HL-60 (cell line): ENCODE data around the gene TPST2.
A peak's percentile ranks its signal among the peaks of the same experiment; 100 is the strongest.

Experiments used
- DNase-seq, 2 experiments: peaks; one replicate each; pipeline ENCODE4 v3.0.0-alpha.2; 2010 to 2020; ENCODE audit warnings: low read depth in 1 of 2, low spot score in 1 of 2
- H3K27ac ChIP-seq: fragments of 250-450 bp; sonication (Bioruptor Pico); replicated peaks from 2 replicates; pipeline ENCODE4 v1.5.1; 2020; ENCODE audit warnings: mild to moderate bottlenecking, moderate library complexity
- H3K27me3 ChIP-seq: fragments of 250-450 bp; sonication (Bioruptor Pico); 2 replicates; pipeline ENCODE4 v1.5.1; 2021; ENCODE audit warnings: mild to moderate bottlenecking, moderate library complexity; ENCODE audit not compliant: insufficient read depth, poor library complexity, severe bottlenecking
- H3K4me3 ChIP-seq: replicated peaks from 2 replicates; pipeline ENCODE4 v1.5.1; 2011; ENCODE audit warnings: mild to moderate bottlenecking, control low read depth, low read length; ENCODE audit not compliant: insufficient read depth
- GABPA ChIP-seq: IDR thresholded peaks from 2 replicates; pipeline ENCODE4 v1.6.1; 2012; ENCODE audit warnings: low read depth
- POLR2AphosphoS5 ChIP-seq: IDR thresholded peaks from 2 replicates; pipeline ENCODE4 v1.6.1; 2012; ENCODE audit warnings: low read depth
- SPI1 ChIP-seq: IDR thresholded peaks from 2 replicates; pipeline ENCODE4 v1.6.1; 2012; ENCODE audit warnings: low read depth, mild to moderate bottlenecking, borderline replicate concordance
- TF ChIP-seq, protein P1 (sequence below): IDR thresholded peaks from 2 replicates; pipeline ENCODE4 v1.6.1; 2012; ENCODE audit warnings: low read depth; ENCODE audit not compliant: insufficient replicate concordance
- TF ChIP-seq, protein P2 (sequence below): IDR thresholded peaks from one replicate; pipeline ENCODE4 v1.5.1; 2011; ENCODE audit warnings: low read length, control low read depth, inconsistent platforms; ENCODE audit not compliant: insufficient read depth

The TPST2 gene

DNA sequence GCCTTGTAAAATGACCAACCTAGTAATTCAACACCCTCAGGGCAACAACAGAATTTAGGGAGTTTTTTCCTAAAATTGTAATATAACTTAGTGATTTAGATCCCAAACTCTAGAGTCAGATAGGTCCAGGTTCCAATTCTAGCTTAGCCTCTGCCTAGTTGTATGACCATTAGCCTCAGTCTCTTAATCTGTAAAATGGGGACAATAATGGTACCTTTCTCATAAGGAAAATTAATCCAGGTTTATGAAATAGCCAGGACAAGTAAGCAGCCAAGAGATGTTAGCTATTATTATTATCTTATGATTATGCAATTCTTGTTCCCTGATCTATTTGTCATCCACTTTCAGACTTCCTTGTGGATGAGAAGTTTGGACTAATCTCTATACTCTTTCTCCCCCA is 81.8 kb downstream of the TPST2 start:
- H3K4me3 ChIP-seq: no peak overlapping the region
- DNase-seq: no peak
- no peak overlapping the region for H3K27ac ChIP-seq
- no peaks in the 10 kb centered on the region for H3K27me3 ChIP-seq
- no peak for TF ChIP-seq POLR2AphosphoS5
- no peak for TF ChIP-seq SPI1
- TF ChIP-seq, protein P1, sequence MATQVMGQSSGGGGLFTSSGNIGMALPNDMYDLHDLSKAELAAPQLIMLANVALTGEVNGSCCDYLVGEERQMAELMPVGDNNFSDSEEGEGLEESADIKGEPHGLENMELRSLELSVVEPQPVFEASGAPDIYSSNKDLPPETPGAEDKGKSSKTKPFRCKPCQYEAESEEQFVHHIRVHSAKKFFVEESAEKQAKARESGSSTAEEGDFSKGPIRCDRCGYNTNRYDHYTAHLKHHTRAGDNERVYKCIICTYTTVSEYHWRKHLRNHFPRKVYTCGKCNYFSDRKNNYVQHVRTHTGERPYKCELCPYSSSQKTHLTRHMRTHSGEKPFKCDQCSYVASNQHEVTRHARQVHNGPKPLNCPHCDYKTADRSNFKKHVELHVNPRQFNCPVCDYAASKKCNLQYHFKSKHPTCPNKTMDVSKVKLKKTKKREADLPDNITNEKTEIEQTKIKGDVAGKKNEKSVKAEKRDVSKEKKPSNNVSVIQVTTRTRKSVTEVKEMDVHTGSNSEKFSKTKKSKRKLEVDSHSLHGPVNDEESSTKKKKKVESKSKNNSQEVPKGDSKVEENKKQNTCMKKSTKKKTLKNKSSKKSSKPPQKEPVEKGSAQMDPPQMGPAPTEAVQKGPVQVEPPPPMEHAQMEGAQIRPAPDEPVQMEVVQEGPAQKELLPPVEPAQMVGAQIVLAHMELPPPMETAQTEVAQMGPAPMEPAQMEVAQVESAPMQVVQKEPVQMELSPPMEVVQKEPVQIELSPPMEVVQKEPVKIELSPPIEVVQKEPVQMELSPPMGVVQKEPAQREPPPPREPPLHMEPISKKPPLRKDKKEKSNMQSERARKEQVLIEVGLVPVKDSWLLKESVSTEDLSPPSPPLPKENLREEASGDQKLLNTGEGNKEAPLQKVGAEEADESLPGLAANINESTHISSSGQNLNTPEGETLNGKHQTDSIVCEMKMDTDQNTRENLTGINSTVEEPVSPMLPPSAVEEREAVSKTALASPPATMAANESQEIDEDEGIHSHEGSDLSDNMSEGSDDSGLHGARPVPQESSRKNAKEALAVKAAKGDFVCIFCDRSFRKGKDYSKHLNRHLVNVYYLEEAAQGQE: no peak
- TF ChIP-seq GABPA: no peak
- TF ChIP-seq, protein P2, sequence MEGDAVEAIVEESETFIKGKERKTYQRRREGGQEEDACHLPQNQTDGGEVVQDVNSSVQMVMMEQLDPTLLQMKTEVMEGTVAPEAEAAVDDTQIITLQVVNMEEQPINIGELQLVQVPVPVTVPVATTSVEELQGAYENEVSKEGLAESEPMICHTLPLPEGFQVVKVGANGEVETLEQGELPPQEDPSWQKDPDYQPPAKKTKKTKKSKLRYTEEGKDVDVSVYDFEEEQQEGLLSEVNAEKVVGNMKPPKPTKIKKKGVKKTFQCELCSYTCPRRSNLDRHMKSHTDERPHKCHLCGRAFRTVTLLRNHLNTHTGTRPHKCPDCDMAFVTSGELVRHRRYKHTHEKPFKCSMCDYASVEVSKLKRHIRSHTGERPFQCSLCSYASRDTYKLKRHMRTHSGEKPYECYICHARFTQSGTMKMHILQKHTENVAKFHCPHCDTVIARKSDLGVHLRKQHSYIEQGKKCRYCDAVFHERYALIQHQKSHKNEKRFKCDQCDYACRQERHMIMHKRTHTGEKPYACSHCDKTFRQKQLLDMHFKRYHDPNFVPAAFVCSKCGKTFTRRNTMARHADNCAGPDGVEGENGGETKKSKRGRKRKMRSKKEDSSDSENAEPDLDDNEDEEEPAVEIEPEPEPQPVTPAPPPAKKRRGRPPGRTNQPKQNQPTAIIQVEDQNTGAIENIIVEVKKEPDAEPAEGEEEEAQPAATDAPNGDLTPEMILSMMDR: no peak

DNA sequence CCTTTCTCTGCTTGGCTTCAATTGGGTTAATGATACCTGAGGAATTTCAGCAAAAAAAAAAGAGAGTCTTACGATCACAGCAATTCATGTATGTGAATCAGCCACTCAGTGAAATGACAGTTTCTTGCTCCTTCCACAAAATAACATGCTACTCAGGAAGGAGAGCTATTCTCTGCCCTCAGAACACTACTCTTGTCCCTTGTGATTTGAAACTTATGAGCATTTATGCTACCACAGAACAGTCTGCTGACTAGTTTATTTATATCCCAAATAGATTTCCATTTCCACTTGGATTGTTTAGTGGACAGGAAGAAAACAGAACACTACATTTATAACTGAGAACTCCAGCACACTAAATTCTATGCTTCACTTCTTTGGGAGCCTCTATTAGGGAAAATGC is 86.2 kb downstream of the TPST2 start:
- Histone ChIP-seq H3K27me3 (no peaks in the 10 kb centered on the region), H3K27ac (0 out of 2 replicates have a peak overlapping the region, but pooled peaks have one; percentile 31), H3K4me3 (no peak overlapping the region)
- DNase-seq: no peak
- no peak for TF ChIP-seq SPI1
- TF ChIP-seq, protein P1: no peak
- TF ChIP-seq, protein P2: no peak

DNA sequence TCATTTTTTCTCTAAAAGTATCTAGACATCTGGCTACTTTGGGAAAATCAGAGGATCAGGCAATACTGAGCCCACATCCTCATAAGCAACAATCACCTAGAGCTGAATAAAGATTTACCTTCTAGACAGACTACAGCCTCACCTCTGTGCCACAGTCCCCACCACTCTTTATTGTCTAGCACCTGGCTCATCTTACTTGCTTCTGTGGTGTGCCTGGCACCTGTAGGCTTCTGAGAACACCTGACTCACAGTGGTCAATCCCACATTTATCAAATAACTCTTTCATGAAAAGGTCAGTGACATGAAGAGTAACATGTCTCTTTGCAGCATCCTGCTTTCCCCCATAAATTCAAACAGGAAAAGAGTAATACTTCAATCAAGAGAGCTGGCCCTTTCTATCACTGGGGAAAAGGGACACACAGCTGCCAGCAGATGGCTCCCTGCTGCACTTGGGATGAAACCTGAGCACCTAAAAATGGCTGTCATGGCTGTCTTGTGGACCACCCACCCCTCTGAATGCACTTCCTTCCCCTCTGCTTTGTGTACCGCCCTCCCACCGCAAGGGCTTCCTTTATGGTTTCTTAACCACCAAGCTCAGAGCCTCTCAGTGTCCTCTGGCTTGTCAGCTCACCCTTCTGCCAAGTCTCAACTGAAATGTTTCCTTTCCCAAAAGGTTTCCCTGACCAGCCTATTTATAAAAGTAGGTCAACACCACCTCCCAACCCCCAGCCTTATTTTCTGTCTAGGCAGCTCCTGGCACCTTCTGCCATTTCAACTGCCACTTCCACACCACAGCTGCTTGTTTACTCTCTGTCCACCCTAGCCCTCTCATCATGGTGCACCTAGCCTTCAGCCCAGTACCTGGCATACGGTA is 87.0 kb downstream of the TPST2 start:
- Histone ChIP-seq H3K27me3 (no peaks in the 10 kb centered on the region), H3K4me3 (no peak overlapping the region), H3K27ac (peak overlapping the region; percentile 31; the same call in 1 of the 2 replicates)
- peak in 1 of 2 experiments; percentile 88 for DNase-seq
- TF ChIP-seq SPI1 (peak; percentile 84), POLR2AphosphoS5 (no peak), GABPA (no peak)
- TF ChIP-seq, protein P1: no peak
- TF ChIP-seq, protein P2: peak; percentile 60
